Posterior vena cava (tissue), 2 donors: ENCODE results near the gene C4BPA. TPM values are rescaled to one million over a fixed set of nuclear protein-coding genes. Genes with fewer than 3 reads are reported as not detected.

Experiments used
- DNase-seq: peaks from one replicate; pipeline ENCODE4 v3.0.0-alpha.2; 2020; ENCODE audit warnings: low spot score
- intact Hi-C, 2 donors: fragments of 100-400 bp; cut with DNase I; formaldehyde crosslinking; loops; one replicate each; pipeline versions ENCODE4 v1.14.1 to v1.14.2; 2022 to 2023
- total RNA-seq, 2 donors: library from RNA; stranded (reverse); fragmentation: NEBNext Ultra II Directional; extraction: Animal tissue kit (Norgen Biotek cat#: 25700); gene quantifications; one replicate each; pipeline ENCODE4 v1.2.1, GENCODE V29; 2021
- donor health status: DM: yes; HTN: yes; CAD: no.
- donor health status: DM: yes; HTN: yes; CAD: no.

C4BPA gene
- total RNA-seq, 2 donors from 2014 or later: 0.37 TPM; not detected in 1

DNA sequence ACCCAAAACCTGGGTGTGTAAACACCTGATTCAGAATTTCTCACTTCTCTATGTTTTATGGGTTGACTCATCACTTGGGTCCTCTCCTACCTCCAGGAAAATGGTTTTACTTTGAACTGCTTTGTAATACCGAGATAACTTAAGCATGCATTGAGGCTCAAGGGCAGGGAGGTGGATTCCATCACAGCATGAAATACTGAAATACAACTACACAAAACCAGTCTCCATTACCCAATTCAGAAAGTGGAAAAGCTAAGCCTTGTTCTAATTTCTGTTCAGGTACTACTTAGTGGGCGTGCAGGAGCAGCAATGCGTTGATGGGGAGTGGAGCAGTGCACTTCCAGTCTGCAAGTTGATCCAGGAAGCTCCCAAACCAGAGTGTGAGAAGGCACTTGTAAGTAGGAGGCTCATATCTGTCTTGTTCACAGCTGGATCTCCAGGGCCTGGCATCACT lies 6.1 kb upstream of the C4BPA start:
- intact Hi-C loops: no loop called here
- DNase-seq: no peak

DNA sequence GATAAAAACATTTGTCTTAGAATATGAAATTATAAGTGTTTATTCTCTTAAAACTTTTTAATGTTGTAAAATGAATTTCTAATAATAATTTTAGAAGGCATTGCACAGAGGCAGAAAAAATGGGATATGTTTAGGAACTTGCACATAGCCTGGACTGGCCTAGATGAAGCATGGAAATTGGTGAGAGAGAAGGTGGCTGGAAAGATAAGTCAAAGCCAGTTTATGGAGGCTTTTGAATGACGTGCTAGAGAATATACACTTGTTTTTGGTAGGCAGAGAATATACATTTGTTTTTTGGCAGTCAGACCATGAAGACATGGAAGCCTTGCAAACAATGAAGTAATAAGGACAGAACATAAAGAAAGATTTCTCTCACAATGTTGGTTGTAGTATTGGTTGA lies 2.3 kb upstream of the C4BPA start:
- intact Hi-C loops: no loop called here
- no peak for DNase-seq

DNA sequence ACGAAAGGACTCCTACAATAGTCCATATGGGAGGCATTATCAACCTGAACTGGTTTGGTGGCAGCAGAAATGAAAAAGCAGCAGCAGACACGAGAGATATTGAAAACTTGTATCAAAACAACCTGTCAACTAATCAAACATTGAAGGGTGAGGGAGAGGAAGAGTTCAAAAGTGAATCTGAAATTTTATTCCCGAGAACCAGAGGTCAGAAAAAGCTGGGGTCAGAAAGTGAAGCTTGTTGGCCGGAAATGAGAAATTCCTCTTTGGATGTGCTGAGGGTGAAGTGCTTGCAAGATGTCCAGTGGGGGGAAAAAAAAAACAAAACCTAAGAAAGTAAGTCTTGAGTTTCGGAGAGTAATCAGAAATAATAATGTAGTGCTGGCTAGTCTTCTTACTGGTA lies 1.9 kb upstream of the C4BPA start:
- intact Hi-C loops: no loop called here
- no peak for DNase-seq

DNA sequence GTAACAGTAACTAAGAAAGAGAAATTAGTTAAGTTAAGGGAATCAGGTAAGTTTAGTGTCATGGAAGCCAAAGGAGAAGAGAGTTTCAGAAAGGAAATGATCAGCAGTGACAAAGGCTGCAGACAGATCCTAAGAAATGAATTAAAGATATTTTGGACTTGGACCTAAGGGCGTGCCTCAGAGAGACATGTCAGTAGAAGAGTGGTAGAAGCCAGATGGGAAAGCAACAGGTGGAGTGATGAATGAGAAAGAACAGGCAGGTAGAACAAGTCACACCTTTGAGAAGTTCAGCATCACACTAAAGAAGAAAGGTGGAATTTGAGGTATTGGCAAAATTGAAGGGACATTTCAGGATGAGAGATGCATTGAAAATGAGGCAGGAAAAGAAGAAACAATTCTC lies 1.4 kb upstream of the C4BPA start:
- DNase-seq: no peak
- intact Hi-C loops: no loop called here

DNA sequence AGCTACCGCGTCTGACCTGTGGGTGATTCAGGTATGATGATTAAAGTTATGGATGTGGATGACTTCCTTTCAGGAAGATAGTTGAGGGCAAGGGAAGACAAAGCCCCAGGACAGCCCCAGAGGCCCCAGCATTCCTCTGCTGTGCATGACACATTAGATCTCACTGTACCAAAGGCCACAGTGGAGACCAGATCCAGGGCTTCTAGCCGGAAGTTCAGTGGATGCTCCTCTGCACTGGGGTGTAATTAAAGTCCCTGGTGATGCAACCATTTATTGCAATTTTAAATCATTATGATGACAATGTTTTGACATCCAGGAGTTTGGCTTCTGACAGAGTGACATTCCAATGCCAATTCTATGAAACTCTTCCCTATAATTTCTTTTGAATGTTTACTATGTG lies 5.0 kb downstream of the C4BPA start:
- intact Hi-C loops: no loop called here

DNA sequence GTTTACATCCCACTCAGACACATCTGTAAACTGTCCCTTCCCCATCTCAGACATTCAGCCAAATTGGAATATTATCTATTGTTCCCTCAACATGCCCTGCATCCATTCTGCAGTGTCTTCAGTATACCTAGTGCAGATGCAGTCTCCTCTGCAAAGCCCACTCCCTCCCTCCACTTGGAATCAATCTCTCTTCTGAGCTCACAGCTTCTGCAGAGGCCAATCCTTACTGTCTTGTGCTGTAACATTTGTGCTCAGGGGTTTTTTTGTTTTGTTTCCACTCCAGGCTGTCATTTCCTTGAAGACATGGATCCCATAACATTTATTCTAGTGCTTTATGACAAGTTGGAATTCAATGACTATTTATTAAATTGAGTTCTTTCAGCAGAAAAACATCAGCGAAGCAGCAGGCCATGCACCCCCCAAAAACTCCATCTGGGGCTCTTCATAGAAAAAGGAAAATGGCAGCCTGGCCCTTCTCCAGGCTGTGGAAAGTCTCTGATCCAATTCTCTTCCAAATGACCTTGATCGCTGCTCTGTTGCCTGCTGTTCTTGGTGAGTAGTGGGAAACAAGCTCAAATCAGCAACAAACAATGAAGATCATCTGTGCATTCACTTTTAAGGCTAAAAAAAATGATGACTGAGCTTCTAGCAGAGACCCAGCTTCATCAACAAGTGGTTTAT lies 8.7 kb downstream of the C4BPA start:
- no peak for DNase-seq
- intact Hi-C loops: no loop called here

More for the DNA sequence above, 5.0 kb downstream of the C4BPA start:
- no peak for DNase-seq

DNA sequence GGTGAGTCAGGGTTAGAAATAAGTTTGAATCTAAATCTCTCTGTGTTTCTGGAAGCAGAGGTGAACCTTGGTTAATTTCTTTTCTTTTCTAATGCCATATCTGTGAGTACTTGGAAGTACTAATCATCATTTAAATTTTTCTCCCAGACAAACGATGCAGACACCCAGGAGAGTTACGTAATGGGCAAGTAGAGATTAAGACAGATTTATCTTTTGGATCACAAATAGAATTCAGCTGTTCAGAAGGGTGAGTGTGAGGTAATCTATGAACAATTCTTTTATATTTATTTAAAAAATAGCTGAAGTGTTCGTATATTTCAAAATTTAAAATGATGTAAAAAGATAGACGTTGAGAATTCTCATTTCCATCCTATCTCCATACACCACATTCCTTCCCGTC lies 11.2 kb downstream of the C4BPA start:
- no peak for DNase-seq
- intact Hi-C loops: no loop called here

DNA sequence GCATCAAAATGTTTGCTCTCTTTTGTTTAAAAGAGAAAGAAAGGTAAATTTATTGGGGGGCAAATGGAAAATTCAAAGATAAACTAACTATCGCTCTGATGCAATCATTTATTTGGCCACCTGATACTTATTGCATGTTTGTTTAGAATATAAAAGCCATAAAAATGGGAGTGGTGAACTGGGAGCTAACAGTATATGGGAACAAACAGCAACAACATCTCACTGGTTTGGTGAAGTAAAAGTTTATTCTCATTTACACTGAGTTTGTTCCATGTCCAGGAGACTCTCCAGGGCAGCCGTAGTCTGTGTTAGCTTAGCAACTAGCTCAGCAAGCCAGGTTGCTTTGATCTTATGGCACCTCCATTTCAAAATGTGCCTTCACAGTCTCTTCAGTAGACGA lies 20.4 kb downstream of the C4BPA start:
- intact Hi-C loops: no loop called here
- no peak for DNase-seq

DNA sequence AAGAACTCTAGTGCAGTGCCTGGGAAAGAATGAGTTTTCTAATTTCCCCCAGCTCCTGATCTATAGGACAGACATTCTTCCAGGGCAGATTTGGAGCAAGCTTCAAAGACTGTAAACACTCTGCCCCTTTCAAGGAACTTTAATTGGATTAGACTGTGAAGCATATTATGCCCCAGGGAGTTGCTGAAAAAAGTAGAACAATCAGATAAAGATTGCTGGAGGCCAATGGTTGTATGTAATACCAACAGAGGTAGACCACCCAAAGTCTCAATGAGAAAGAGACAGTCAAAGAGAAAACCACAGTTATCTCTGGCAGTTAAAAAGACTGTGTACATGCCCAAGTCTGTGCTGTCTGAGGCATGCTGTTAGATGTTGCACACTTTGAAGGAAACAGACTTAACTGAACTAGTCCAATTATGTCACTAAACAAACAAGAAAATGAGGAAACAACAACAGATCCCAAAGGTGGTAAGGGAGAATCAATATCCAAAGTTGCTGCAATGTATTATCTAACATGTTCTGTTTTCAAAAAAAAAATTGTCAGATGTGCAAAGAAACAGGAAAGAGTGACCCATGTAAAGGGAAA lies 24.4 kb downstream of the C4BPA start:
- intact Hi-C loops: no loop called here
- DNase-seq: no peak

DNA sequence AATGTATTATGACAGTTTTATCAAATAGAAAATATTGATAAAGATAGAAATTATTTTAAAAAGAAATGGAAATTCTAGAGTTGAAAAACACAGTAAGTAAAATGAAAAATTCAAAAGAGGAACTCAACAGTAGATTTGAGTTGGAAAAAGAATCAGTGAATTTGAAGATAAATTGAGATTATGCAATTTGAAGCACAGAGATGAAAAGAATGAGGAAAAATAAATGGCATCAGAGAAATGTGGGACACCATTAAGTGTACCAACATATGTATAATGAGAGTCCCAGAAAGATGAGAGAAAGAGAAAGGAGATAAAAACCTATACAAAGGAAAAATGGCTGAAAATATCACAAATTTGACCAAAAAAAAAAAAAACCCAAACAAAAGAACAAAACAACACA lies 25.0 kb downstream of the C4BPA start:
- intact Hi-C loops: no loop called here
- no peak for DNase-seq

DNA sequence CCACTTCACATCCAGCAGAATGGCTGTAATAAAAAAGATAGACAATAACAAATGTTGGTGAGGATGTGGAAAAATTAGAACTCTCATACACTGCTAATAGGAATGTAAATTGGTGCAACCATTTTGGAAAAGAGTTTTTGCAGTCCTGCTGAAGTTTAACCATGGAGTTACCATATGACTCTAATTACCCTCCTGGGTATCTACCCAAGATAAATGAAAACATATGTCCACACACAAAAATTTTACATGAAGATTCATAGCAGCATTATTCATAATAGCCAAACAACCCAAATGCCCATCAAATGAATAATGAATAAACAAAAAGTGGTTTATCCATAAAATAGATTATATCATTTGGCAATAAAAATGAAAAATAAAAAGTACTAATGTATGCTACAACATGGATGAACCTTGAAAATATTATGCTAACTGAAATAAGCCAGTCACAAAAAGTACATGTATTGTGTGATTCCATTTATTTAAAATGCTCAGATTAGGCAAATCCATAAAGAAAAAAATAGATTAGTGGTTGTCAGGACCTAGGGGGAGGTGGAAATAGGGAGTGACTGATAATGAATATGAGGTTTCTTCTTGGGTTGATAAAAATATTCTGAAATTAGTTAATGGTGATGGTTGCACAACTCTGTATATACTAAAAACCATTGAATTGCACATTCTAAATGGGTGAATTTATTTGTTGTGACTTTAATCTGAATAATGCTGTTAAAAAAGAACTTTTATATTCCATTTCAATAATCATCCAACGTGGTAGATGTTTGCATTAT lies 26.4 kb downstream of the C4BPA start:
- intact Hi-C loops: no loop called here
- no peak for DNase-seq

DNA sequence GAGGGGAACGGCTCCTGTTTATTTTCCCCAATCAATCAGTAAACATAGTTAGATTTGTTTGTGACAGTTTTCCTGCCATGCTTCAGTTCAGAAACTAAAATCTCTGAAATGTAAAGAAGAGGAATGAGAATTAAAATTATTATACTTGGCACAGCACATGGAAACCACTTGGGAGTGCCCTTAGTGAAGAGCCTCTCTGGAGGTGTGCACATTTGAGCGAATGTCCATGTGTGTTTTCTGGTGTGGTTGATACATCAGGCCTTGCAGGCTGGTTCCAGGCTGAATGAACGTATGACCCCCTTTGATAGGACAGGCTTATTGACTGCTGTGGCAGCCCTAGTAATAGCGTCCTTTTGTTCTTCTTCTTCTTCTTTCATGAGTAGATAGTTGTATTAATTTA lies 27.1 kb downstream of the C4BPA start:
- no peak for DNase-seq
- intact Hi-C loops: no loop called here

DNA sequence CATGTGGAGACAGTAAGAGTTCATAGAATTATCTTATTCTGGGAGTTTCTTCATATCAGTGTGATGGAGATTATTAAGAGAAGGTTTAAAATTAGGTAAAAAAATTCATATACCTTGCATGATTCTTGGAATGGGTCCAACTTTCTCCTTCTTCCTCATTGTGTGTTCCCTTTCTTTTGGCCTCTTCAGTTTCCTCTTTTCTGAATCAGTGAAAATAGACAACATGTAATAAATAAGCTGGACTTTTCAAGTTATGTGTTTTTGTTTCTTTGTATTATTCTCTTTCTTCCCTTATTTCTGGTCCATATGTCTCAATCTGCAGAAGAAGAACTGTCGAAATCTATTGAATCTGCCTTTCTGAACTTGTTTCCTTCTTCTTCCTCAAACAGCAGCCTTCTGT lies 30.5 kb downstream of the C4BPA start:
- no peak for DNase-seq
- intact Hi-C loops: no loop called here

DNA sequence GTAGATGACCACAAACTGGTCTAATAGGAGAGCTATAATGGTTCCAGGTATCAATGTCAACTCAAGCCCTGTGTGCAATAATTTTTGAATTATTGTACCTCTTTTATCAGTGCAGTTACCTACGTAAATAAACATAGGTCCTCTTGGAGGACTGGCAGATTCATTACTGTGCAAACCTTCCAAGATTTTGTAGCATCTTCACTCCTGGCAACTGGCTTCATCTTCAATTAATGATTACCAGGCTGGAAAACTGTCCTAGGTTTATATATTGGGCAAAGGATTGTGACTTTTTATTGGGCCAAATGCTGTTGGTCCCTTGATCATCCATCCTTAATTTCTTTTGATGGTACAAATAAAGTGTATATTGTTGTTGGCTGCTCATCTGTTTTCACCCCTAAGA lies 35.6 kb downstream of the C4BPA start:
- intact Hi-C loops: no loop called here
- DNase-seq: no peak

DNA sequence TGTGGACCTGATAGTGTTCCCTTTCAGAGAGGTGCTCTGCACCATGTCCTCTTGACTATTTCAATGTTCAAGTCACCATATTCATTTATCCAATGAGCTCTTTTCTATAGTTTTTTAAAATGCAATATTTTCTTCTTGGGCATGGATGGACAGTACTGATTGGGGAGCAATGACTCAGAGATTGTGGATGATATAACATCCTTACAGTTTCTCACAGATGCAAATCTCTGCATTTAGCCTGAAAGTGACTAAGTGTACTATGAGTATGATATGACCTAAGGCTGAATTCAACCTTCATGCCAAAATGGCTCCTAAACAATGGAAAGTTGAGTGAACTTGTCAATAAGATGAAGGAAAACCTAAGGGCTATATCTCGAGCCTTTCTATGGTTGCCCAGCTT lies 36.5 kb downstream of the C4BPA start:
- intact Hi-C loops: no loop called here
- no peak for DNase-seq

DNA sequence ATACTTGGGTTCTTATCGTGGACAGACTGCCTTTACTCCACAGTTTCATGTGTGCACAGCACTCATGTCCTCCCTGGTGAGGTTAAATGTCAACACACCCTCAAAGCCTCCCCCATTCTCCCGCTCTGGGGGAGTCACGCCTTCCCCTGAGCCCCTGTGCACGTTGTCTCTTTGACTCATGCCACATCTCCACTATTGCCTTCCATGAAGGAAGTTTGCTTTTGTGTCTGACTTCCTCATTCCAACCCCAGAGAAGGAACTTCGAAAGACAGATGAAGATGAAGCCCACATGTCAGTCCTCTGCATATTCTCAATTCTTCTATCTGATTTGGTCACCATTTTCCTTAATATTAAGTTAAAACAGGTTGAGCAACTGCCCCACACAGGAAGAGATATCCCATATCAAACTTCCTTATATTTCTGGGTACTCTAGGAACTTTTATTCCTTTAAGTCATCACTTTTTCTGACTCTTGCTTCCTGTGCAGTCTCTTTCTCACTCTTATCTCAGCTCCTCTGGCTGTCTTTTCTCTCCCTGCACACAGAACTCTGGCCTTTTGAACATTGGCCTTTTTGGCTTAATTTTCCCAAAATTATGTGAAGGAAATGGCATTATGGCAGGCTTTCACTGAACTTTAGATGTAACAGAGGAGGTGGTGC lies 41.5 kb downstream of the C4BPA start:
- intact Hi-C loops: no loop called here
- DNase-seq: no peak

DNA sequence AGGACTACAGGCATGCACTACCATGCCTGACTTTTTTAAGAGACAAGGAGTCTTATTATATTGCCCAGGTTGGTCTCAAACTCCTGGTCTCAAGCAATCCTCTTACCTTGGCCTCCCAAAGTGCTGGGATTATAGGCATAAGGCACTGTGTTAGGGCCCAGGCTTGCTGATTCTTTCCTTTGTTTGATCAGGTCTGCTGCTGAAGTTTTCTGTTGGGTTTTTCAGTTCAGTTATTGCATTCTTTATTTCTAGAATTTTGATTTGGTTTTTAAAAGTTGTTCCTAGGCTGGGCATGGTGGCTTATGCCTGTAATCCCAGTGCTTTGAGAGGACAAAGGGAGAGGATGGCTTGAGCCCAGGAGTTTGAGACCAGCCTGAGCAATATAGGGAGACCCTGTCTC lies 47.9 kb downstream of the C4BPA start:
- no peak for DNase-seq
- intact Hi-C loops: no loop called here

DNA sequence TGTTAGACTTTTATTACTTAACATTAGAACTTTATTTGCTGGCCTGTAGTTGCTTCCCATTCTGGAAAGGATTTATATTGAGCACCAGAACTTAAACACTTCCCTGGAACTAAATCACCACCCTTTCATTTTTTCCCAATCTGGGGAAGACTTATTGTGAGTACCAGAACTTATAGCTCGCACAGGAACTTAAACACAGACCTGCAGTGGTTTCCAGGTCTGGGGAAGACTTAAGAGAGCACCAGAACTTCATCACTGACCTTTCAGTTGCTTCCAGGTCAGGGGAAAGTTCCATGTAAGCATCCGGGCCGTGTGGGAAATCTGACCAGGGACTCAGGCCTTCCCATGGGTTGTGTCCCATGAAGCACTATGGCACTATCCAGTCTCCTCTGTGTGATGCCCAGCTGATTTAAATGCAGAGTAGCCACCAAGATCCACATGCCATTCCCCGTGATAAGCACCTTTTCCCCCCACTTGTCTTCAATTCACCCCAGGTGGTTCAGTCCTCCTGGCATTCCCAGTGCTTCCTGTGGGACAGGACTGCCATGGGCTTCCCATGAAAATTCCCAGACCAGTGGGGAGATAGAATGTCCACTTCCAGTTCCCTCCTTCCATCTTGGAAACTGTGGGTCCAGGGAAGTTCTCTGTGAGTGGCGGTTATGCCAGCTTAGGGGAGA lies 48.9 kb downstream of the C4BPA start:
- DNase-seq: no peak
- intact Hi-C loops: no loop called here

DNA sequence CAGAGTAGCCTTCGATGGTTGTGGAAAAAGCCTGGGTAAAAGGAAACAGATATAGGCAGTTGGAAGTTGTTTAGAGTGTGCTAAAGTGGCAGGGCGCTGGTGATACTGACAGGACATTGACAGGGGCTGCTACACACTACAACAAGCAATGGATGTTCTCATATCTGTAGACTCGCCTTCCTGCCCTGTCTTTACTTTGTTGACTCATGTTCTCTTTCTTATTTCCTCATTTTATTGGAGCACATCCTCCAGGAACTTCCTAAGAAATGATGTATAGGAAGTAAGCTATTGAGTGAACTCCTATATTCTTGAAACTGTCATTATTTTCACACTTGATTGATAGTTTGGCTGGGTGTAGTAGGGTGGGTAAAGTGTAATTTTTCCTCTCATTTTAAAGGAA lies 51.0 kb downstream of the C4BPA start:
- intact Hi-C loops: no loop called here
- no peak for DNase-seq

DNA sequence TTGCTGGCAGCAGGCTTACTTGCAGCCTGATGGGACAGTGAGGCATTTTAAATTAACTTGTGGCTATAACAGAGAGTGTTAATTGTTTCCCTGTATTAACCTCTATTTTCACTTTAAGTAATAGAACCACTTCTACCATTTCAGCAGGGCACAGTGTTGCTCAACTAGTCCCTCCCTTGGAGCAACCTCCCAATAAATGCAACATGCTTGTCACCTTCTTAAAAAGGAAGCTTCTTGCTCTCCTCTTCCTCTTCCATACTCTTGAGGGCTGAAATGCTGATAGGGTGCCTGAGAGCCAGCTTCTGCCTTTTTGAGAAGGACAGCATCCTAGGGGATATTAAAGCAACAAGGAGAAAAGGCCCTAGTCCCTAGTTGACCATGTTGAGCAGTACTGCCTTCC lies 52.1 kb downstream of the C4BPA start:
- intact Hi-C loops: no loop called here
- no peak for DNase-seq
